IMR-90 (cell line): ENCODE measurements around the gene CAV2. TPM values are rescaled to one million over a fixed set of nuclear protein-coding genes. Genes with fewer than 3 reads are reported as not detected.

Source experiments
- ATAC-seq: fragments of 200-7000 bp; cut with Tn5 transposase; 2 replicates; pipeline ENCODE4 v1.9.1; 2020; ENCODE audit warnings: low read depth, mild to moderate bottlenecking, moderate library complexity
- BruUV-seq: library from RNA; stranded (reverse); fragments of 400-500 nt; replicated peaks from 2 replicates; lab custom pipeline; 2021; lab: Mats Ljungman, UMichigan
- CTCF ChIA-PET: fragments of 300-600 bp; formaldehyde crosslinking; extraction: SDS; loops from one replicate; lab custom pipeline; 2021; ENCODE audit warnings: antibody characterized with exemption; lab: Yijun Ruan, JAX
- POLR2A ChIA-PET: fragments of 300-600 bp; sonication (Branson Sonifier 250); formaldehyde crosslinking; loops from one replicate; lab custom pipeline; 2022; ENCODE audit warnings: antibody characterized with exemption; ENCODE audit not compliant: unreplicated experiment; lab: Charles Lee
- DNase-seq: peaks from one replicate; pipeline ENCODE4 v3.0.0; 2013
- H2AFZ ChIP-seq: replicated peaks from 2 replicates; pipeline ENCODE3; 2013; ENCODE audit warnings: low read length, mild to moderate bottlenecking; ENCODE audit not compliant: poor library complexity
- H2AK5ac ChIP-seq: 2 replicates; pipeline ENCODE4 v1.6.1; 2013; ENCODE audit warnings: low read depth, low read length, inconsistent platforms
- H2AK9ac ChIP-seq: replicated peaks from 2 replicates; pipeline ENCODE3; 2013; ENCODE audit warnings: mild to moderate bottlenecking, low read depth, low read length, moderate library complexity; ENCODE audit not compliant: poor library complexity
- H2BK120ac ChIP-seq: 2 replicates; pipeline ENCODE4 v1.6.1; 2013; ENCODE audit warnings: low read depth, low read length, inconsistent platforms
- H2BK15ac ChIP-seq: 3 replicates; pipeline ENCODE4 v1.6.1; 2013; ENCODE audit warnings: low read depth, low read length, inconsistent platforms
- H2BK20ac ChIP-seq: 2 replicates; pipeline ENCODE4 v1.6.1; 2013; ENCODE audit warnings: low read depth, mild to moderate bottlenecking, inconsistent platforms, low read length, moderate library complexity
- H2BK5ac ChIP-seq: 2 replicates; pipeline ENCODE4 v1.6.1; 2013; ENCODE audit warnings: mild to moderate bottlenecking, low read depth, low read length, inconsistent platforms; ENCODE audit not compliant: poor library complexity, severe bottlenecking
- H3K14ac ChIP-seq: replicated peaks from 2 replicates; pipeline ENCODE4 v1.6.1; 2013; ENCODE audit warnings: low read depth, low read length, inconsistent platforms
- H3K18ac ChIP-seq: 2 replicates; pipeline ENCODE4 v1.6.1; 2013; ENCODE audit warnings: low read depth, low read length, control low read depth
- H3K23ac ChIP-seq: 2 replicates; pipeline ENCODE4 v1.6.1; 2013; ENCODE audit warnings: low read depth, low read length, inconsistent platforms
- H3K27ac ChIP-seq: 2 replicates; pipeline ENCODE4 v1.5.1; 2013; ENCODE audit warnings: mild to moderate bottlenecking, control low read depth, low read length; ENCODE audit not compliant: insufficient read depth
- H3K27me3 ChIP-seq: 2 replicates; pipeline ENCODE4 v1.6.1; 2013; ENCODE audit warnings: low read length; ENCODE audit not compliant: control insufficient read depth, insufficient read depth
- H3K36me3 ChIP-seq: 2 replicates; pipeline ENCODE4 v1.6.1; 2013; ENCODE audit warnings: low read length, mixed read lengths; ENCODE audit not compliant: control insufficient read depth, insufficient read depth
- H3K4ac ChIP-seq: 2 replicates; pipeline ENCODE4 v1.6.1; 2013; ENCODE audit warnings: low read depth, low read length, inconsistent platforms
- H3K4me1 ChIP-seq: 2 replicates; pipeline ENCODE4 v1.6.1; 2013; ENCODE audit warnings: low read length, mixed read lengths; ENCODE audit not compliant: control insufficient read depth, insufficient read depth
- H3K4me2 ChIP-seq: 2 replicates; pipeline ENCODE4 v1.6.1; 2013; ENCODE audit warnings: low read depth, mild to moderate bottlenecking, control low read depth, low read length, moderate library complexity
- H3K4me3 ChIP-seq: 2 replicates; pipeline ENCODE4 v1.5.1; 2013; ENCODE audit warnings: low read depth, mild to moderate bottlenecking, control low read depth, low read length, moderate library complexity; ENCODE audit not compliant: insufficient read depth
- H3K56ac ChIP-seq: 2 replicates; pipeline ENCODE4 v1.6.1; 2013; ENCODE audit warnings: low read length, inconsistent platforms; ENCODE audit not compliant: insufficient read depth; ENCODE audit errors: extremely low read depth
- H3K79me1 ChIP-seq, 2 experiments: 2 replicates each; pipeline ENCODE4 v1.6.1; 2013; ENCODE audit warnings: low read length in 2 of 2, inconsistent platforms in 1 of 2, low read depth in 1 of 2
- H3K9ac ChIP-seq: 2 replicates; pipeline ENCODE4 v1.6.1; 2013; ENCODE audit warnings: low read depth, low read length, control low read depth
- H3K9me1 ChIP-seq: 2 replicates; pipeline ENCODE4 v1.6.1; 2013; ENCODE audit warnings: low read length, inconsistent platforms; ENCODE audit not compliant: insufficient read depth
- H3K9me3 ChIP-seq: 2 replicates; pipeline ENCODE4 v1.6.1; 2013; ENCODE audit warnings: low read length; ENCODE audit not compliant: control insufficient read depth, insufficient read depth
- H4K20me1 ChIP-seq: 2 replicates; pipeline ENCODE4 v1.6.1; 2013; ENCODE audit warnings: low read length, inconsistent platforms; ENCODE audit not compliant: insufficient read depth
- H4K5ac ChIP-seq: 2 replicates; pipeline ENCODE4 v1.6.1; 2013; ENCODE audit warnings: mild to moderate bottlenecking, low read depth, low read length, control low read depth
- H4K8ac ChIP-seq, 2 experiments: 2 replicates each; pipeline ENCODE4 v1.6.1; 2013; ENCODE audit warnings: low read depth in 2 of 2, low read length in 2 of 2, control low read depth in 1 of 2, inconsistent platforms in 1 of 2
- H4K91ac ChIP-seq: 2 replicates; pipeline ENCODE4 v1.6.1; 2013; ENCODE audit warnings: low read depth, low read length, inconsistent platforms; ENCODE audit not compliant: insufficient read depth
- CEBPB ChIP-seq: IDR thresholded peaks from 2 replicates; pipeline ENCODE4 v1.6.1; 2012; ENCODE audit warnings: low read depth, low read length, improper control_type of control experiment
- FOS ChIP-seq: fragments of 150-350 bp; IDR thresholded peaks from 2 replicates; pipeline ENCODE4 v1.6.1; 2016; ENCODE audit warnings: low read depth, low read length
- MXI1 ChIP-seq: IDR thresholded peaks from 2 replicates; pipeline ENCODE4 v1.6.1; 2012; ENCODE audit warnings: low read depth, mild to moderate bottlenecking, low read length, moderate library complexity, borderline replicate concordance
- RFX5 ChIP-seq: IDR thresholded peaks from 2 replicates; pipeline ENCODE4 v1.8.0; 2012; ENCODE audit warnings: low read depth, mild to moderate bottlenecking, low read length, moderate library complexity
- SMC3 ChIP-seq: fragments of 150-350 bp; IDR thresholded peaks from 2 replicates; pipeline ENCODE4 v1.6.1; 2016; ENCODE audit warnings: low read depth, mild to moderate bottlenecking, antibody characterized with exemption, low read length, moderate library complexity
- WGBS, 2 experiments: methylation state at CpG; one replicate each; pipeline versions ENCODE4 v1.1.5 to v1.1.7; 2013; ENCODE audit warnings: missing lambda C conversion rate in 2 of 2; ENCODE audit not compliant: insufficient read length in 1 of 2; ENCODE audit errors: extremely low coverage in 2 of 2; 5-methylcytosine and 5-hydroxymethylcytosine counted together
- dilution Hi-C: fragments of 300-500 bp; cut with HindIII; formaldehyde crosslinking; loops from one replicate; pipeline ENCODE4 v1.14.3; 2018; ENCODE audit warnings: low sequenced_read_pairs; ENCODE audit not compliant: unreplicated experiment
- in situ Hi-C: fragments of 300-500 bp; cut with MboI; formaldehyde crosslinking; loops from 3 replicates; pipeline ENCODE4 v1.14.3; 2019; ENCODE audit warnings: low sequenced_read_pairs, inconsistent platforms, mixed read lengths
- intact Hi-C: fragments of 100-400 bp; cut with micrococcal nuclease; formaldehyde crosslinking; loops from 2 replicates; pipeline ENCODE4 v1.10.0; 2022
- polyA plus RNA-seq, 3 experiments: library from polyadenylated mRNA; depleted of rRNA; stranded (reverse); fragments of >200 nt; gene quantifications; 2 replicates each; pipeline ENCODE4 v1.2.3, GENCODE V29; 2012; ENCODE audit warnings: low replicate concordance in 1 of 3
- total RNA-seq: library from RNA; depleted of rRNA; stranded (reverse); fragments of >200 nt; gene quantifications from 2 replicates; pipeline ENCODE4 v1.2.3, GENCODE V29; 2012

Gene CAV2
- total and polyA plus RNA-seq, 2 of the 4 experiments (the other 2 are of a cell fraction): 199 to 265 TPM

- WGBS, 2 experiments: 50% methylated on average over 1 of the region's 2 CpGs; no CpG with 5 or more reads in 1 of the 2 experiments
- Histone ChIP-seq H3K4ac (peak overlapping the region; percentile 56; the same call in 1 of the 2 replicates), H2BK120ac (peak overlapping the region; percentile 22; the same call in 1 of the 2 replicates), H4K8ac (0 out of 4 replicates have a peak overlapping the region, but pooled peaks of 1 of the 2 experiments have one; percentile 41), H4K20me1 (peaks cover 21% of the 10 kb centered on the region; the same call in 1 of the 2 replicates), H3K4me1 (peaks cover 30% of the 10 kb centered on the region), H3K79me1 (peaks cover 44 to 87% of the 10 kb centered on the region in 2 experiments), H2AFZ (no peak overlapping the region), H3K4me3 (no peak overlapping the region), H3K9me3 (no peaks in the 10 kb centered on the region), H3K27ac (peak overlapping the region; percentile 64; the same call in 1 of the 2 replicates), H3K9ac (no peak overlapping the region), H3K4me2 (no peak overlapping the region), H3K23ac (no peak overlapping the region), H4K5ac (peak overlapping the region; percentile 55; the same call in 1 of the 2 replicates), H2BK5ac (peak overlapping the region; percentile 80), H2AK5ac (peak overlapping the region; percentile 35; the same call in 1 of the 2 replicates), H3K27me3 (no peaks in the 10 kb centered on the region), H2BK15ac (peak overlapping the region; percentile 28; the same call in 2 of the 3 replicates), H2AK9ac (no peak overlapping the region), H3K9me1 (peaks cover 27% of the 10 kb centered on the region), H4K91ac (no peak overlapping the region), H3K36me3 (peaks cover 41% of the 10 kb centered on the region), H3K18ac (peak overlapping the region; percentile 68; the same call in 1 of the 2 replicates), H3K56ac (no peak overlapping the region), H2BK20ac (no peak overlapping the region), H3K14ac (no peak overlapping the region)
- TF ChIP-seq RFX5: no peak
- peak; percentile 39; the same call in 1 of the 2 replicates for TF ChIP-seq FOS
- no peak for TF ChIP-seq SMC3
- 0 out of 2 replicates have a peak, but pooled peaks have one; percentile 51 for TF ChIP-seq MXI1
- peak; percentile 84 for TF ChIP-seq CEBPB
- dilution Hi-C loops (no loop called here), intact Hi-C loops (no loop called here), in situ Hi-C loops (no loop called here)
- ChIA-PET POLR2A (interaction anchor here (0.6 to 0.7 kb wide), 2 partner anchors 22 to 321 kb away, joined by 4 to 5 read pairs; no protein-coding TSS in a partner anchor), CTCF (interaction anchor here (0.9 kb wide), 2 partner anchors 21 to 298 kb away, joined by 3 read pairs; no protein-coding TSS in a partner anchor)
- no TSS peak for BruUV-seq
- peak; percentile 81 for DNase-seq
- peak; percentile 43 for ATAC-seq
Observed at GRCh38 chr7:116547347-116547746, 47.8 kb downstream of the CAV2 start.
